HL-60/S4 treated with retinoic acid at 250 ng/mL for 4 days and 3 days (cell line): ENCODE measurements around the gene CTNNAL1.
"Not testable (repeated sequence)": the region's sequence is repeated elsewhere in the genome, so short reads cannot be mapped to it uniquely, and the experiment has no call there.

ENCODE experiments used
- in situ Hi-C: fragments of 300-500 bp; cut with MboI; formaldehyde crosslinking; loops from 2 replicates; pipeline ENCODE4 v1.7.0; 2022; ENCODE audit warnings: low sequenced_read_pairs

The CTNNAL1 gene

DNA sequence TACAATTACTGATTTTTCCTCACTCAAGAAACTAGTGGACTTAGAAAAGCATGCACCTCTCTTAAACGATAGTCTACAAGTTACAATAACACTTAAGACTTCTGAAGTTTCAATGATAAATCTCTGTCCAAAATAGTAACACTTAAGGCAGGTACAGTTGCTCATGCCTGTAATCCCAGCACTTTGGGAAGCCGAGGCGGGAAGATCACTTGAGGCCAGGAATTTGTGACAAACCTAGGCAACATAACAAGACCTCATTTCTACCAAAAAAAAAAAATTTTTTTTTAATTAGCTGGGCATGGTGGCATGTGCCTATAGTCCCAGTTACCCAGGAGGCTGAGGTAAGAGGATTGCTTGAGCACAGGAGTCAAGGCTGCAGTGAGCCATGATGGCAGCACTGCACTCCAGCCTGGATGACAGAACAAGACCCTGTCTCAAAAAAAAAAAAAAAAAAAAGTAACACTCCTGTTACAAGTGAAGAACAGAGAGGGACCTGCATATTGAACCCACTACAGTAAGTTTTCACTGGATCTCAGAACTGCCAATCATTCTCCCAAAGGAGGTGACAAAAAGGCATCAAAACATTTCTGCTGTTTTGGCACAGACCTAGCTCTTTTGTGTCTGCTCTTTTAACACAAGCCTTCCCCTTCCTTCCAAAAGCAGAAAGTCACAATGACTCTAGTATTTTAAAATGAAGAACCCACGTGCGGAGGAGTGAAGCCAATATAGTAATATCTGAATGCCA, 75.6 kb downstream of the CTNNAL1 start:
- in situ Hi-C loops, result no loop called here

- in situ Hi-C loops, result no loop called here
These were observed 78.9 kb downstream of the CTNNAL1 start, which contains the start of gene ABITRAM for GRCh38 chr9:108934323-108934893. Gene ABITRAM, plus strand, starts transcription at chr9:108934400. Its CDS starts 87 bp downstream, at chr9:108934487.

GRCh38 chr9:108933718-108934322, 79.5 kb downstream of the CTNNAL1 start, which contains the start of gene ELP1:
Gene ELP1, minus strand, starts transcription at chr9:108934124. Its CDS starts 2,978 bp downstream, at chr9:108931146.
- in situ Hi-C loops, result no loop called here

GRCh38 chr9:108933231-108933717, 80.0 kb downstream of the CTNNAL1 start:
- in situ Hi-C loops, result no loop called here

DNA sequence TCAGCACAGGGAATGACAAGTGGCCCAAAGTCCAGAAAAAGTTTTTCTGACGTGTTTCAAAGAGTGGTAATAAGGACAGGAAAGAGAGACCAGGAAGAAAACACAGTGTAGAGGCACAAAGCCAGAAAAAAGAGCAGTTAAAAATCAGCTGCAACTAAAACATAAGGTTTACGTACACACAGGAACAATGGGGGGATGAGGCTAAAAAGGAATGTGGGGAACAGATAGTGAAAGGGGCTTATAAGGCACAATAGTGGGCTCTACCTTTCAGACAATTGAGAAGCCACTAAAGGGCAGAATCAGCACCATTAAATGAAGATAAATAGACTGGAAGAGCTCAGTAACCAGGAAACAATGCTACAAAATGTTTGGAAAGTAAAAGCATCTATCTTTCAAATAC, 84.9 kb downstream of the CTNNAL1 start:
- in situ Hi-C loops, result no loop called here

GRCh38 chr9:108924466-108924865, 88.8 kb downstream of the CTNNAL1 start:
- in situ Hi-C loops, result no loop called here

- in situ Hi-C loops, result no loop called here
These were observed 92.1 kb downstream of the CTNNAL1 start for GRCh38 chr9:108921200-108921599.

DNA sequence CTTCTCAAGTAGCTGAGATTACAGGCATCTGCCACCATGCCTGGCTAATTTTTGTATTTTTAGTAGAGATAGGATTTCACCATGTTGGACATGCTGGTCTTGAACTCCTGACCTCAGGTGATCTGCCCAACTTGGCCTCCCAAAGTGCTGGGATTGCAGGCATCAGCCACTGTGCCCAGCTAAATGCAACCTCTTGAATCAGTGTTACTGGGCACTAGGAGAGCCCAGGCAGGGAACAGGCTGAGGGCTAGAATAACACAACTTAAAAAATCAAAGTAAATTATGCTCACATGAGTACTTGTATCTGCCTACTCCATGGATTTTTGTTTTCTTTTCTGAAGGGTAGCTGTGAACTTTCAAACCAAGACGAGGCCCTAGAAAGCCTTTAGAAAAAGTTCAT, 92.9 kb downstream of the CTNNAL1 start:
- in situ Hi-C loops, result not testable (repeated sequence)

DNA sequence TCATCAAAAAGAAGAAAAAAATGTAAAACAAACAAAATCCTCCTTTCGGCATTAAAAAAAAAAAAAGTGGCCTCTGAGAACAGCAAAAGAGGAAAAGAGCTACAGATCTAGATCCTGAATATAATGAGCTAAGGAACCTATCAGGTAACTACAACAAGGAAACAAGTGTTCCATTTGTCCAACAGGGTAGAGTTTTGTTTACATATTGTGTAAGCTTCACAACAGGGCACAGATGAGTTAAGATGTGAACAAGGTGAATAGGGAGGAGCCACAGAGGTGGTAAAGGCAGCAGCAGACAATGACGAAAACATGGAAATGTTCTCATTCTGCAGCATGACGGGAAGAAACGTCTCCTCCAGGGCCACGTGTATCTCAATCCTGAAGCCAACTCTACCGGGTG, 93.8 kb downstream of the CTNNAL1 start:
- in situ Hi-C loops, result no loop called here

DNA sequence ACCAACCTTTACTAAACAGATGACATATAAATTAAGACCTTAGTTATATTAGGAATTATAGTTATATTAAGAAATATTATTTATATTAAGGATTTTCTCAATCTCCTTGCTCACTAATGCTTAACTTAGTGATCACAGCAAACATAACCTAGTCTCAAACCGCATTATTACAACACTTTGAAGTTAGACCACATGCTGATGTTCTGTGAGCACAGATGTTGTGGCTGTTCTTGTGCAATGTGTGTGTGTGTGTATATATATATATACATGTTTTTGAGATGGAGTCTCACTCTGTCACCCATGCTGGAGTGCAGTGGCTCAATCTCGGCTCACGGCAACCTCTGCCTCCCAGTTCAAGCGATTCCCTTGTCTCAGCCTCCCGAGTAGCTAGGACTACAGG, 99.9 kb downstream of the CTNNAL1 start:
- in situ Hi-C loops, result no loop called here

- in situ Hi-C loops, result no loop called here
These were observed 101.5 kb downstream of the CTNNAL1 start for GRCh38 chr9:108911820-108912219.

DNA sequence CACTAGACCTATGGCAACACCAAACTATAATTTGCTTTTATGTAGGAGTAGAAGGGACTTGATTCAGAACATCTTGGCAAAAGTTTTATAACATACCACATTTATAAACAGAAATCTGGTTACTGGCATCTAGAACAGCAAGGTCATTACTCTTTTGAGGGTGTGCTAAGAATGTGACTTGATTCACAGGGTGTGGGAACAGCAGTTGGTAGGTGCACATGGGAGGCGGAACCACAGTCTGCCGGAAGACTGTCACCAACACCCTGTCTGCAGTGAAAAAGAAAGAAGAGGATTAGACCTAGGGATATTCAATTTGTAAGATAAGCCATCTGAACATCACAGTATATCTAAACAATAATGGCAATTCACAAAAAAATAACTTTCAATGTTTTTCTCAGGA, 102.4 kb downstream of the CTNNAL1 start:
- in situ Hi-C loops, result no loop called here

DNA sequence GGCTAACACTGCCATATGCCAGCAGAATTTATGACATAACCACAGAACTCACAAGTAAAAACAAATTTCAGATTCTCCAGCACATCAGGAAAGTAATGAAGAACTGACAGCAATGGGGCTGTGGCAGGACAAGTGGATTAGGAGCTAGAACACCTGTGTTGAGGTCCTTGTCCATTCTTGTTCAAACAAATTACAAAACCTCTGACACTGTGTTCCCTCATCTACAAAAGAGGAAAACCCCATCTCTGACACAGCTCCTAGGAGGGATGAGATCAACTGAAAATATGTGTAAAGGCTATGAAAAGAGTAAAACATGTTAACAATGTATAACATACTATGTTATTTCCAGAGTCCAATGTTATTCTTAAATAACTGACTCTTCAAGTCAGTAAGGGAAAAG, 102.9 kb downstream of the CTNNAL1 start:
- in situ Hi-C loops, result no loop called here

DNA sequence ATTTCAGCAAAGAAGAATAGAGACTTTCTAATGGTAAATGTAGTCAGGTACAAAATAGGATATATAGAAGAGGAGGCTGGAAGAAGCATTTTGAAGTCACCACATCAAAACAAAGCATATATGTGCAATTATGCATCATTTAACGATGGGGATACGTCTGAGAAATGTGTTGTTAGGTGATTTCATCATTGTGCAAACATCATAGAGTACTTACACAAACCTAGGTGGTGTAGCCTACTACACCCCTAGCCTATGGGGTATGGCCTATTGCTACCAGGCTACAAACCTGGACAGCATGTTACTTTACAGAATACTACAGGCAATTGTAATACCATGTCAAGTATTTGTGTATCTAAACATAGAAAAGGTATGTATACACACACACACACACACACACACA, 107.8 kb downstream of the CTNNAL1 start:
- in situ Hi-C loops, result no loop called here

- in situ Hi-C loops, result no loop called here
These were observed 109.1 kb downstream of the CTNNAL1 start for GRCh38 chr9:108904161-108904560.

GRCh38 chr9:108903420-108904103, 109.7 kb downstream of the CTNNAL1 start:
- in situ Hi-C loops, result no loop called here

GRCh38 chr9:108900176-108900575, 113.1 kb downstream of the CTNNAL1 start:
- in situ Hi-C loops, result no loop called here

GRCh38 chr9:108899023-108899695, 114.1 kb downstream of the CTNNAL1 start:
- in situ Hi-C loops, result not testable (repeated sequence)

DNA sequence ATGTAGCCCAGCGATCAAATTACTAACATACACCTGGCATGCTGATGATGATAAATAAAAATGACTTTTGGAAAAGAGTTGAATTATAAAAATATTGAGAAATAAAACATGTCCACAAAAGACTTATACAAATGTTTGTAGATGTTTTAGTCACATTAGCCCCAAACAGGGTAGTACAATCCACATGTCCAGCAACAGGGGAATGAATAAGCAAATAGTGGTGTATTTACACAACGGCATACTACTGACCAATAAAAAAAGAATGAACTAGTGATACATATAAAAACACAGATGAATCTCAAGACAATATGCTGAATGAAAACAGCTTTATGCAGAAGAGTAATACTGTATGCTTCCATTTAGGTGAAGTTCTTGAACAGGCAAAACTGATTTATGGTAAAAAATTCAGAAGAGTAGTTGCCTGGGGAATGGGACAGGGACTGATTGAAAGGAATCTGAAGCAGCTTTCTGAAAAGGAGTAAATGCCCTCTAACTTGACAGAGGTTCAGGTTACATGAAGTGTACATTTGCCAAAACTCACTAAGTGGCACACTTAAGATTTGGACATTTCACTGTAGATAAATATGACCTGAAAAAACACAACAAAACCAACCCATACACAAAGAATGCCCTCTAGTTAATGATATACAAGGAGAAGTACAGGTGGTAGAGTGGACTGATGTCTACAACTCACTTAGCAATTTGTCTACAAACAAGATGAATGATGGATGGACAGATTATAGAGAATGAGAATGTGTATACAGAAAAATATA, 115.8 kb downstream of the CTNNAL1 start:
- in situ Hi-C loops, result no loop called here
